ENCODE results near the gene AGAP1.

The AGAP1 gene

DNA sequence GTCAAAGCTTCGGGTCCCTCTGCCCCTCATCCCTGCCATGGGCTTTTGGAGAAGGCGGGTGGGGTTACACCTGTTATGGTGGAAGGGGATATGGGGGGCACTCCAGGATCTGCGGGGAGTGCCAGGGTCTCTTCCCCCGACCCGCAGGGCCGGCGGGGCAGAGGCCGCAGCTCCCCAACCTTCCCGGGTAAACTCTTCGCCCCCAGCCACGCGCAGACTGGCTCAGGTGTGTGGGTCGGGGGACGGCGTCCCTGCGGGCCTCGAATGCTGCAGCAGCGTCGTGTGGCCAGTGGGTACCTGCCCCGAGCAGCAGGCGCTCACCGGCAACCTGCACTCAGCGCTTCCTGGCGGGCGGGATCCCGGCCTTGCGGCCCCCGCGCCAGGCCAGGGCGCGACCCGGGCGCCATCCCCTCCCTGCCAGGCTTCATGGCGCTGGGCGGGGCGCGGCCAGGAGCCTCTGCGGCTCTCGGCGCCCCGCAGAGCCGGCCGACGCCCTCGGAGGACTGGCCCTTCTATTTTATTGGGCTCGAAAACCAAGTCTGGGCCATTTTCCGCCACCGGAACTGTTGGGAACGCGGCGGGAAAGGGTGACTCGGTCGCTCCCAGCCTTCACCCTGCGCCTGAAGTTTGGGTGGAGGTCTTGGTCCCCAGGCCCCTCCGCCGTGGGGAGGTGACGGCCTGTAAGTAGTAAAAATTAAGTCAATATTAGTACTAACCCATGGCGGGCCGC, 669.8 kb downstream of the AGAP1 start:
- peaks cover 23% of the 10 kb centered on the region for H3K27me3 ChIP-seq (replicated peaks)
- no peak for DNase-seq
- H3K4me3 ChIP-seq (ENCODE audit: low read depth, low read length), result peak overlapping the region; percentile 60
- TF ChIP-seq, protein P1, sequence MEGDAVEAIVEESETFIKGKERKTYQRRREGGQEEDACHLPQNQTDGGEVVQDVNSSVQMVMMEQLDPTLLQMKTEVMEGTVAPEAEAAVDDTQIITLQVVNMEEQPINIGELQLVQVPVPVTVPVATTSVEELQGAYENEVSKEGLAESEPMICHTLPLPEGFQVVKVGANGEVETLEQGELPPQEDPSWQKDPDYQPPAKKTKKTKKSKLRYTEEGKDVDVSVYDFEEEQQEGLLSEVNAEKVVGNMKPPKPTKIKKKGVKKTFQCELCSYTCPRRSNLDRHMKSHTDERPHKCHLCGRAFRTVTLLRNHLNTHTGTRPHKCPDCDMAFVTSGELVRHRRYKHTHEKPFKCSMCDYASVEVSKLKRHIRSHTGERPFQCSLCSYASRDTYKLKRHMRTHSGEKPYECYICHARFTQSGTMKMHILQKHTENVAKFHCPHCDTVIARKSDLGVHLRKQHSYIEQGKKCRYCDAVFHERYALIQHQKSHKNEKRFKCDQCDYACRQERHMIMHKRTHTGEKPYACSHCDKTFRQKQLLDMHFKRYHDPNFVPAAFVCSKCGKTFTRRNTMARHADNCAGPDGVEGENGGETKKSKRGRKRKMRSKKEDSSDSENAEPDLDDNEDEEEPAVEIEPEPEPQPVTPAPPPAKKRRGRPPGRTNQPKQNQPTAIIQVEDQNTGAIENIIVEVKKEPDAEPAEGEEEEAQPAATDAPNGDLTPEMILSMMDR (IDR thresholded peaks at IDR 0.05; ENCODE audit: low read depth, low read length, missing control alignments), result no peak
- no peaks in the 10 kb centered on the region for H3K36me3 ChIP-seq (replicated peaks)
- in situ Hi-C loops (cut with HindIII; ENCODE audit: low pct_ligation_motif_present, low sequenced_read_pairs), result no loop called here
- H3K27ac ChIP-seq, result no peak overlapping the region

DNA sequence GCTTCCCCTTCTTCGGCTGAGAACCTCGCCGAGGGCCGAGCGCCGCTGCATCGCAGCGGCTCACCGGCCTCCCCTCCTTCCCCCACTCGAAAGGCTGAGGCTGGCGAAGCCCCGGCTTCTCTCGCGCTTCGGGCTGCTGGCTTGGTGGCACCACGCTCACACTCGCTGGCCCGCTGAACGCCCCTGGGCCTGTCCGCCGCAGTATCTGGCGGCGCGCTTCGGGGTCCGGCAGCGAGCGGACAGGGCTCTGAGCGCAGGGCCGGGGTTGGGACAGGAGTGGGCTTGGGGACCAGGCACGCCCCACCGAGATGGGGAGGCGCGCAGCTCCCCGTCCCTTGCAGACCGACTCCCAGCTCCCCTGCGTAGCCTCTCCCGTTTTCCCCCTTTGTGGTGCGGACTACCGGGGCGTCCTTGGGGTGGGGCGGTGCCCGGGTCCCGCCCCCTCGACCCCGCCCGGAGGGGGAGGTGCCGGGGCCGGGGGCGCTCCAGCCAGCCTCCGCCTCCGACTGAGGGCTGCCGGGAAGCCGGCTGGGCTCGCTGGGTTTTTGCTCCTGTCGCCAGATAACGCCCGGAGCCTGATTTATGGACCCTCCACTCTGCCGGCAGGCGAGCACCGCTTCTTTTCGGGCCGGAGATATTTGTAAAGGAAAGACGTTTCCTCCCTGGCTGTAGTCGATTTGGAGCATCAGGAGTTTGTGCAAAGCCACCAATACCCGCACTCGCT, 670.5 kb downstream of the AGAP1 start:
- Histone ChIP-seq H3K27me3 (replicated peaks) (peaks cover 25% of the 10 kb centered on the region), H3K27ac (no peak overlapping the region), H3K36me3 (replicated peaks) (no peaks in the 10 kb centered on the region), H3K4me3 (ENCODE audit: low read depth, low read length) (peak overlapping the region; percentile 60)
- no peak for DNase-seq
- in situ Hi-C loops (cut with HindIII; ENCODE audit: low pct_ligation_motif_present, low sequenced_read_pairs), result no loop called here
- TF ChIP-seq, protein P1 (IDR thresholded peaks at IDR 0.05; ENCODE audit: low read depth, low read length, missing control alignments), result no peak

DNA sequence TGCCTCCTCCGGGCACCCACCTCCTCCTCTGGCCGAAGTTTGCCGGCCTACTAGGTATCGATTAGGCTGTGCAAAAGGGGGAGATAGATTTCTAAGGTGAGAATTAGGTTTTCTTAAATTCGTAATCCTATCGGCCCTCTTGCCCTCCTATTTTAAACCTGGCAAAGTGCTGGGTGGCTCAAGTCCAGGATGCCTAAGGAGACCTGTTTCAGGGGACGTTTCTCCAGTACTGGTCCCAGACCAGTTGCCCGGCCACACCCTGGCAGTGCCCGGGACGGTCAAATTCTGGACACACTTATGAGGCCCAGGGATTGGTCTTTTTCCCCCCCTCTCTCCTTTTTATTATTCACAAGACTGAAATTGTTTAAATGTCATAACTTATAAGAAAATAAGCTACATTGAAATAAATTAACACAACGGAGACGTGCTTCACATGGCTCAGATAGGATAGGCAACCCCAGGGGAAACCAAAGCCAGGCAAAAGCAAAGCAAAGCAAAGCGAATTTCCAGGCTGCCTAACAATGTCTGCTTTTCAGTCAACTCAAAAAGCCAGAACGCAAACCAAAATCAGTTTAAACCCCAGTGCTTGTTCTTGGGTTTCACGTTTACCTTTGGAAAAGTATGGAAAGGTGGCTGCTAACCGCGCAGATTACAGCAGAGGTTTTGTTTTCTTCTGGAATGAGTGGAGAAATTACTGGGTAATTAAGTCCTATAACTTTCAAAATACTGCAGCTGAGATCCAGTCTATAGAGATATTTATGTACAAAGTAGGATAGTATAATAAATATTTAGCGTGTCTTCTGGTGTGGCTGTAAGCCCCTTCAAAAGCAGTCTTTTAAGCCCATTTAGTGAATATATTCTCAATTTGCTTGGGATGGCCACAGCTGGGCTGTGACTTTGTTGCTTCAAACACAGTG, 671.3 kb downstream of the AGAP1 start:
- in situ Hi-C loops (cut with HindIII; ENCODE audit: low pct_ligation_motif_present, low sequenced_read_pairs), result no loop called here
- no peak for DNase-seq
- Histone ChIP-seq H3K27ac (no peak overlapping the region), H3K4me3 (ENCODE audit: low read depth, low read length) (peak overlapping the region; percentile 60), H3K27me3 (replicated peaks) (peaks cover 27% of the 10 kb centered on the region), H3K36me3 (replicated peaks) (no peaks in the 10 kb centered on the region)
- TF ChIP-seq, protein P1 (IDR thresholded peaks at IDR 0.05; ENCODE audit: low read depth, low read length, missing control alignments), result no peak

DNA sequence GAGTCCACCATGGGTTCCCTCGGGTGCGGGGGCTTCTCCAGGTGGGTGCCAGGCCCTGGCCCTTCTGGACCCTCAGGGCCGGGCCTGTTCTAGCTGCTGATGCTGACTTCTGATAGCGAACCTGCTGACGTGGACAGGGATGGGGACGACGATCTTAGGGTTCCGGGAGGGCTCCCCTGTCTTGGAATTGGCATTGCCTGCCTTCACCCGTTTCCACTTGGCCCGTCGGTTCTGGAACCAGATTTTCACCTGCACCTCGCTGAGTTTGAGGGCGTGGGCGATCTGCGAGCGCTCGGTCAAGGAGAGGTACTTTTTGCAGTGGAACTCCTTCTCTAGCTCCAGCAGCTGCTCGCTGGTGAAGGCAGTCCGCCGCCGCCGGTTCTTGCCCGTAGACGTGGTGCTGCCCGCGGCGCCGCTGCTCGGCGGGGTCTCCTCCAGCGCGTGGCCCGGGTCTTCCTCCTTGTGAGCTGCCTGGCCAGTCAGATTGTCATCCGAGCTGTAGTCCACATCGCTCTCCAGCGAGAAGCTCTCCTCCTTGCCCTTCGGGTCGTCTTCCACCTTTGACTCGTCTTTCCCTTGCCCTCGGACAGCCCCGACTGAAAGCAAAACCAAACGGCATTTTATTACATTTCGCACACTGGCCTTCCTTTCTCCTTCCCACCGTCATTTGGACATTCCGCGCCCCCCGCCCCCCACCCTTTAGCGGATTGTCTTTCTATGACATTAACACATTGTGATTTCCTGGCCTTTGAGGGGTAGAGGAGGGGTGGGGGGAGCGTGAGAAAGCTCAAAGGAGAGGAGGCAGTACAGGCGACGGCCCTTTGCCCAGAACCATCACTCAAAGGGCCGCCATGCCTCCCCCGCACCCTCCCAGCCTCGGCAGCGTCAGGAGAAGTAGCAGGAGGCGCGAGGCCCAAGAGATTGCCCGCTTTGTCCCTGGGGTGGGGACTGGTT, 672.3 kb downstream of the AGAP1 start:
- DNase-seq, result no peak
- H3K27me3 ChIP-seq (replicated peaks), result peaks cover 34% of the 10 kb centered on the region
- peak overlapping the region; percentile 10 for H3K27ac ChIP-seq
- in situ Hi-C loops (cut with HindIII; ENCODE audit: low pct_ligation_motif_present, low sequenced_read_pairs), result no loop called here
- peak overlapping the region; percentile 57 for H3K4me3 ChIP-seq (ENCODE audit: low read depth, low read length)
- TF ChIP-seq, protein P1 (IDR thresholded peaks at IDR 0.05; ENCODE audit: low read depth, low read length, missing control alignments), result no peak
- no peaks in the 10 kb centered on the region for H3K36me3 ChIP-seq (replicated peaks)

DNA sequence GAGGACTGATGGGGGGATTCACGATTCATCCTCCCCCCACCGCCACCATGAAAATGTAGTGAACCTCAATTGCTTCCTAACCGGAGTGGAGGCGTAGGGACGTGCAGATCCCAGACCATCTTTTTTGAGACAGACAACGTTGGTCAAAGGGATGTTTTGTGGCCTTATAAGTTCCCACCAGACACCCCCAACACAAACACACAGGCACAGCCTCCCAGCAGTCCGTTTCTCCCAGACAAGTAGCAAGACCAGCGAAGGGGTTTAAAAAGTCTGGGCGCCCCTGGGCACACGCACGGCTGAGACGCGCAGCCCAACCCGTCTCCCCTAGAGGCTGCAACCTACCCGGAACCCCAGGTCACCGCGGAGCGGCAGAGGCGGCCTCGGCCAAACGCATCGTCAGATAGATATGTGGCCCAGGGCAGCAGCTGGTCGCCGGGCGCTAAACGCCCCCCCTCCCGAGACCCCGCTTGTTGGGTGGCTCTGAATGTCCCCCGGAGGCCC, 673.0 kb downstream of the AGAP1 start:
- peak overlapping the region; percentile 57 for H3K4me3 ChIP-seq (ENCODE audit: low read depth, low read length)
- in situ Hi-C loops (cut with HindIII; ENCODE audit: low pct_ligation_motif_present, low sequenced_read_pairs), result no loop called here
- H3K36me3 ChIP-seq (replicated peaks), result no peaks in the 10 kb centered on the region
- TF ChIP-seq, protein P1 (IDR thresholded peaks at IDR 0.05; ENCODE audit: low read depth, low read length, missing control alignments), result no peak
- peak overlapping the region; percentile 4 for H3K27ac ChIP-seq
- no peak for DNase-seq
- H3K27me3 ChIP-seq (replicated peaks), result peaks cover 39% of the 10 kb centered on the region

All from brain microvascular endothelial cell (primary cell).